ENCODE measurements around the gene ANO5. TPM values are rescaled to one million over a fixed set of nuclear protein-coding genes. Genes with fewer than 3 reads are reported as not detected.

ANO5 gene
- total RNA-seq, 1 experiment from 2014 or later, result 3.4 TPM

DNA sequence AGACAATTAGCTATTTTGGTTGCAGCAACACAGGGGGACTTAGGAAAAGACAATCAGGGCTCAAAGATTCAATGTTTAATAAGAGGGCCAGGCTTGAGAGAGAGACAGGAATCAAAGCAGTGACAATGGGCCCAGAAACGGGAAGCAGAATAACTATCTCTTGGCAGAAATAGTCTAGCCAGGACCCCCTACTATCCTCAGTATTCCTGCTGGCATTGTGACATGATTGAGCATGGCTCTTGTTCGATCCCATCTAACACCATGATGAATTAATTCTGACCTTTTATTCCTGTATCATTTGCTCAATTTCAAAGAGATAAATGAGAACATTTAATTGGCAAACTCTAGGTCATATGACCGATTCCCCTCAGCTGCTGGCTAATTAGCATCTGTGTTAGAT lies 12.8 kb upstream of the ANO5 start:
- Histone ChIP-seq H3K9me3 (ENCODE audit: control insufficient read depth, low read depth, low read length) (no peaks in the 10 kb centered on the region), H2AK5ac (ENCODE audit: insufficient read length, low read length) (no peak overlapping the region), H3K27me3 (ENCODE audit: insufficient read depth, low read length) (no peaks in the 10 kb centered on the region), H3K79me2 (ENCODE audit: insufficient read depth, low read length) (no peaks in the 10 kb centered on the region), H3K4me2 (ENCODE audit: insufficient read depth, insufficient read length, low read length) (no peak overlapping the region), H3K18ac (ENCODE audit: insufficient read length, low read depth, low read length) (no peak overlapping the region), H3K23ac (ENCODE audit: insufficient read length, low read depth, low read length) (no peak overlapping the region), H2BK20ac (ENCODE audit: low read depth, low read length, poor library complexity, severe bottlenecking) (no peak overlapping the region), H3K4me1 (ENCODE audit: insufficient read depth, low read length) (no peaks in the 10 kb centered on the region), H3K27ac (ENCODE audit: insufficient read length, low read depth, low read length) (no peak overlapping the region), H2BK12ac (ENCODE audit: insufficient read length, low read depth, low read length) (no peak overlapping the region), H3K56ac (ENCODE audit: insufficient read length, low read depth, low read length) (no peak overlapping the region), H4K5ac (ENCODE audit: insufficient read length, low read depth, low read length) (no peak overlapping the region), H4K91ac (ENCODE audit: insufficient read length, low read depth, low read length) (no peak overlapping the region), H3K4ac (ENCODE audit: low read depth, low read length) (no peak overlapping the region), H4K8ac (replicated peaks; ENCODE audit: insufficient read length, low read depth, low read length) (no peak overlapping the region), H3K23me2 (ENCODE audit: insufficient read length, low read depth, low read length, poor library complexity, severe bottlenecking) (no peaks in the 10 kb centered on the region), H2BK5ac (ENCODE audit: insufficient read length, low read length) (no peak overlapping the region), H3K14ac (ENCODE audit: insufficient read depth, low read length) (no peak overlapping the region), H2BK120ac (ENCODE audit: low read depth, low read length, poor library complexity, severe bottlenecking) (no peak overlapping the region), H2AFZ (ENCODE audit: low read length) (no peak overlapping the region), H3K79me1 (ENCODE audit: insufficient read depth, low read depth, low read length, poor library complexity, severe bottlenecking) (no peaks in the 10 kb centered on the region), H3T11ph (ENCODE audit: low read length) (no peak overlapping the region), H2BK15ac (ENCODE audit: low read depth, low read length) (no peak overlapping the region), H4K20me1 (ENCODE audit: control insufficient read depth, insufficient read depth, insufficient read length) (no peaks in the 10 kb centered on the region), H3K9ac (ENCODE audit: extremely low read depth, insufficient read length, low read length) (no peak overlapping the region)
- Mint-ChIP-seq H3K9me3 (no peaks in the 10 kb centered on the region), H3K27me3 (ENCODE audit: low read depth) (no peaks in the 10 kb centered on the region), H3K4me3 (no peak overlapping the region), H3K36me3 (ENCODE audit: insufficient read depth in 1 of 3, low read depth in 3 of 3) (no peaks in the 10 kb centered on the region), H3K27ac (no peak overlapping the region; a peak in 1 of 7 replicates), H3K4me1 (peaks cover 10 to 18% of the 10 kb centered on the region in 2 experiments)
- no CpG with 5 or more reads among the region's 3 CpGs for WGBS (ENCODE audit: extremely low coverage, insufficient read length, low lambda C conversion rate)
- TF ChIP-seq, protein P1, sequence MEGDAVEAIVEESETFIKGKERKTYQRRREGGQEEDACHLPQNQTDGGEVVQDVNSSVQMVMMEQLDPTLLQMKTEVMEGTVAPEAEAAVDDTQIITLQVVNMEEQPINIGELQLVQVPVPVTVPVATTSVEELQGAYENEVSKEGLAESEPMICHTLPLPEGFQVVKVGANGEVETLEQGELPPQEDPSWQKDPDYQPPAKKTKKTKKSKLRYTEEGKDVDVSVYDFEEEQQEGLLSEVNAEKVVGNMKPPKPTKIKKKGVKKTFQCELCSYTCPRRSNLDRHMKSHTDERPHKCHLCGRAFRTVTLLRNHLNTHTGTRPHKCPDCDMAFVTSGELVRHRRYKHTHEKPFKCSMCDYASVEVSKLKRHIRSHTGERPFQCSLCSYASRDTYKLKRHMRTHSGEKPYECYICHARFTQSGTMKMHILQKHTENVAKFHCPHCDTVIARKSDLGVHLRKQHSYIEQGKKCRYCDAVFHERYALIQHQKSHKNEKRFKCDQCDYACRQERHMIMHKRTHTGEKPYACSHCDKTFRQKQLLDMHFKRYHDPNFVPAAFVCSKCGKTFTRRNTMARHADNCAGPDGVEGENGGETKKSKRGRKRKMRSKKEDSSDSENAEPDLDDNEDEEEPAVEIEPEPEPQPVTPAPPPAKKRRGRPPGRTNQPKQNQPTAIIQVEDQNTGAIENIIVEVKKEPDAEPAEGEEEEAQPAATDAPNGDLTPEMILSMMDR (conservative IDR thresholded peaks at IDR 0.05), result no peak
- no peak for DNase-seq

All from H9 (cell line).